SJCRH30 (cell line): ENCODE data around the gene POLR1A. TPM values are rescaled to one million over a fixed set of nuclear protein-coding genes. Genes with fewer than 3 reads are reported as not detected.
"Not testable (repeated sequence)": the region's sequence is repeated elsewhere in the genome, so short reads cannot be mapped to it uniquely, and the experiment has no call there.

Source experiments
- DNase-seq, 2 experiments: peaks; one replicate each; pipeline ENCODE4 v3.0.0-alpha.2; 2015 to 2020
- H3K27ac ChIP-seq: fragments of 250-450 bp; sonication (Bioruptor Pico); 2 replicates; pipeline ENCODE4 v1.5.1; 2020; ENCODE audit warnings: mild to moderate bottlenecking, moderate library complexity
- H3K27me3 ChIP-seq: fragments of 250-450 bp; sonication (Bioruptor Pico); 2 replicates; pipeline ENCODE4 v1.5.1; 2020; ENCODE audit warnings: mild to moderate bottlenecking, moderate library complexity
- H3K36me3 ChIP-seq: fragments of 250-450 bp; sonication (Bioruptor Pico); 2 replicates; pipeline ENCODE4 v1.5.1; 2020; ENCODE audit warnings: mild to moderate bottlenecking, moderate library complexity
- H3K4me1 ChIP-seq: fragments of 250-450 bp; sonication (Bioruptor Pico); 2 replicates; pipeline ENCODE4 v1.5.1; 2020; ENCODE audit warnings: mild to moderate bottlenecking, moderate library complexity
- H3K4me3 ChIP-seq: fragments of 250-450 bp; sonication (Bioruptor Pico); 2 replicates; pipeline ENCODE4 v1.5.1; 2020; ENCODE audit warnings: mild to moderate bottlenecking, moderate library complexity
- H3K9me3 ChIP-seq: fragments of 250-450 bp; sonication (Bioruptor Pico); replicated peaks from 2 replicates; pipeline ENCODE4 v1.5.1; 2020; ENCODE audit warnings: mild to moderate bottlenecking, moderate library complexity
- total RNA-seq: library from RNA; depleted of rRNA; stranded (reverse); fragments of >200 nt; shearing (Covaris generic); gene quantifications from 2 replicates; pipeline ENCODE4 v1.2.3, GENCODE V29; 2014

POLR1A gene
- total RNA-seq, 1 experiment from 2014 or later, result 53.0 TPM

GRCh38 chr2:86000131-86000937 lies 105.4 kb downstream of the POLR1A start:
- DNase-seq, result no peak
- Histone ChIP-seq H3K27me3 (no peaks in the 10 kb centered on the region), H3K9me3 (peaks cover 4% of the 10 kb centered on the region; the same call in 1 of the 2 replicates), H3K4me3 (no peak overlapping the region), H3K36me3 (no peaks in the 10 kb centered on the region), H3K4me1 (peaks cover 36% of the 10 kb centered on the region), H3K27ac (no peak overlapping the region)

- peak in 1 of 2 experiments; percentile 45 for DNase-seq
- no peaks in the 10 kb centered on the region for H3K9me3 ChIP-seq
Measured at GRCh38 chr2:85999061-85999831, 106.4 kb downstream of the POLR1A start.

DNA sequence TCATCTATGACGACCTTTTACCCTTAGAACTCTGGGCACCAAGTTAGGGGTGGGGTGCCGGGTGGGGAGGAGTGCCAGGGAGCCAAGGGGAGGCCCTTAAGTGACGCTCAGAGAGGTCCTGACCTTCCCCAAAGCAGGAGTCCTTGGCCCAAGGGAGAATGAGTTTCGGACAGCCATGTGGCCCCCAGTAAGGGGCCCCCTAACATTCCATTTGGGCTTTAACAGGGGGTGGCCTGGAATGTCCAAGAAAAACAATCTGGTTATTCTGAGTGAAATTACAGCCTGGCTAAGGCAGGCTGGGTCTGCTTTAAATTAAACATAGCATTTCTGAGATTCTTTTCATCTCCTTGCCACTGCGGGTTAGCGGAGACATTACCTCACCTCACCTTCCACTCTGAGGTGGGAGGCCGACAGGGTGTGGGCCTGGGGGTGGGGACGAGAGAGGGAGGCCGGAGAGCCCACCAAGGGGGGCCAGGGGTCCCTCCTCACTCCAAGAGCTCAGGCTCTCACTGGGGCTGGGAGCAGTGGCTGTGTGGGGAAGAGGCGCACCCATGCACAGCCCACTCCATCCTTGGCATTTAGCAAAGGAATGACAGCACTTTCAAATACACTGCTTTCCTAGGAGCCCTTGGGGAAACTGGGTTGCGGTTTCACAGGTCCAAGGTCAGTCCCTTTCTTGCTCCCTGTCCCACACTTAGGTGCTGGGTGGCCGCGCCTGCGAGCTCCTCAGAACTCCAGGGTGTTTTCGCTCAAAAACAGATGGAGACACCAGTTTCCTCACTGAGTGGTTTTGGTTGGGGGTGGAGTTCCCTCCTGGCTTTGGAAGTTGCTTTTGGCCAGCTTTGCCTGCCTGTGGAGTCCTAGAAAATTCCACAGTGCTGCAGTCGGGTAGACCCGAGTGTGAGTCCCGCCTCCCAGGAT lies 107.4 kb downstream of the POLR1A start:
- Histone ChIP-seq H3K27me3 (no peaks in the 10 kb centered on the region), H3K36me3 (no peaks in the 10 kb centered on the region), H3K9me3 (no peaks in the 10 kb centered on the region), H3K4me3 (0 out of 2 replicates have a peak overlapping the region, but pooled peaks have one; percentile 6), H3K27ac (peak overlapping the region; percentile 59), H3K4me1 (peaks cover 48% of the 10 kb centered on the region)
- DNase-seq, result peak; percentile 69 to 71

More at GRCh38 chr2:85999061-85999831, 106.4 kb downstream of the POLR1A start:
- Histone ChIP-seq H3K36me3 (no peaks in the 10 kb centered on the region), H3K4me1 (peaks cover 38% of the 10 kb centered on the region), H3K4me3 (no peak overlapping the region), H3K27me3 (no peaks in the 10 kb centered on the region), H3K27ac (peak overlapping the region; percentile 59; the same call in 1 of the 2 replicates)

GRCh38 chr2:85997017-85997970 lies 108.4 kb downstream of the POLR1A start:
- Histone ChIP-seq H3K27ac (peak overlapping the region; percentile 59), H3K27me3 (no peaks in the 10 kb centered on the region), H3K4me1 (peaks cover 58% of the 10 kb centered on the region), H3K9me3 (no peaks in the 10 kb centered on the region), H3K36me3 (no peaks in the 10 kb centered on the region), H3K4me3 (no peak overlapping the region)
- DNase-seq, result peak in 1 of 2 experiments; percentile 60

- Histone ChIP-seq H3K4me3 (no peak overlapping the region), H3K27ac (peak overlapping the region; percentile 59), H3K36me3 (no peaks in the 10 kb centered on the region), H3K27me3 (no peaks in the 10 kb centered on the region), H3K4me1 (peaks cover 65% of the 10 kb centered on the region), H3K9me3 (no peaks in the 10 kb centered on the region)
- DNase-seq, result peak; percentile 92 to 98
Measured at GRCh38 chr2:85996591-85996990, 109.1 kb downstream of the POLR1A start.

- Histone ChIP-seq H3K36me3 (no peaks in the 10 kb centered on the region), H3K27ac (peak overlapping the region; percentile 59; the same call in 1 of the 2 replicates), H3K9me3 (no peaks in the 10 kb centered on the region), H3K4me1 (peaks cover 72% of the 10 kb centered on the region), H3K27me3 (no peaks in the 10 kb centered on the region), H3K4me3 (no peak overlapping the region)
- DNase-seq, result no peak
Measured at GRCh38 chr2:85995648-85996529, 109.8 kb downstream of the POLR1A start.

- Histone ChIP-seq H3K27ac (no peak overlapping the region), H3K36me3 (no peaks in the 10 kb centered on the region), H3K9me3 (no peaks in the 10 kb centered on the region), H3K27me3 (no peaks in the 10 kb centered on the region), H3K4me1 (peaks cover 80% of the 10 kb centered on the region), H3K4me3 (no peak overlapping the region)
- DNase-seq, result no peak
Measured at GRCh38 chr2:85994897-85995647, 110.6 kb downstream of the POLR1A start.

- no peaks in the 10 kb centered on the region for H3K27me3 ChIP-seq
- DNase-seq, result no peak
- no peaks in the 10 kb centered on the region for H3K9me3 ChIP-seq
- H3K27ac ChIP-seq, result no peak overlapping the region
- H3K4me1 ChIP-seq, result peaks cover 84% of the 10 kb centered on the region
- no peaks in the 10 kb centered on the region for H3K36me3 ChIP-seq
- no peak overlapping the region for H3K4me3 ChIP-seq
Measured at GRCh38 chr2:85994421-85994777, 111.3 kb downstream of the POLR1A start.

- Histone ChIP-seq H3K9me3 (no peaks in the 10 kb centered on the region), H3K4me3 (no peak overlapping the region), H3K27me3 (no peaks in the 10 kb centered on the region), H3K4me1 (peaks cover 78% of the 10 kb centered on the region), H3K36me3 (no peaks in the 10 kb centered on the region), H3K27ac (no peak overlapping the region; the same call in 1 of the 2 replicates)
- DNase-seq, result peak; percentile 73 to 84
Measured at GRCh38 chr2:85992611-85993010, 113.1 kb downstream of the POLR1A start.

- H3K9me3 ChIP-seq, H3K27me3 ChIP-seq, H3K36me3 ChIP-seq, H3K27ac ChIP-seq, H3K4me3 ChIP-seq, DNase-seq: not testable (repeated sequence)
- peaks cover 72% of the 10 kb centered on the region for H3K4me1 ChIP-seq
Measured at GRCh38 chr2:85992053-85992452, 113.6 kb downstream of the POLR1A start.

GRCh38 chr2:85990084-85990483 lies 115.6 kb downstream of the POLR1A start:
- H3K27me3 ChIP-seq, result no peaks in the 10 kb centered on the region
- H3K27ac ChIP-seq, result peak overlapping the region; percentile 1; the same call in 1 of the 2 replicates
- no peak overlapping the region for H3K4me3 ChIP-seq
- no peaks in the 10 kb centered on the region for H3K36me3 ChIP-seq
- H3K9me3 ChIP-seq, result no peaks in the 10 kb centered on the region
- DNase-seq, result peak; percentile 57 to 69
- H3K4me1 ChIP-seq, result peaks cover 62% of the 10 kb centered on the region

- no peak for DNase-seq
- peaks cover 60% of the 10 kb centered on the region for H3K4me1 ChIP-seq
- H3K4me3 ChIP-seq, result no peak overlapping the region
- H3K36me3 ChIP-seq, result no peaks in the 10 kb centered on the region
- no peak overlapping the region for H3K27ac ChIP-seq
- H3K27me3 ChIP-seq, result no peaks in the 10 kb centered on the region
- no peaks in the 10 kb centered on the region for H3K9me3 ChIP-seq
Measured at GRCh38 chr2:85989288-85989865, 116.3 kb downstream of the POLR1A start.
